BJ (cell line): ENCODE measurements around the gene RAB9B. TPM values are rescaled to one million over a fixed set of nuclear protein-coding genes. Genes with fewer than 3 reads are reported as not detected.
A peak's percentile ranks its signal among the peaks of the same experiment; 100 is the strongest.

Experiments
- CTCF ChIA-PET: fragments of 350-600 bp; formaldehyde crosslinking; extraction: SDS; loops from one replicate; lab custom pipeline; 2021; ENCODE audit warnings: antibody characterized with exemption, inconsistent platforms; lab: Yijun Ruan, JAX
- POLR2A ChIA-PET: fragments of 300-600 bp; sonication (Branson Sonifier 250); formaldehyde crosslinking; extraction: SDS; loops from one replicate; lab custom pipeline; 2021; ENCODE audit warnings: antibody characterized with exemption; lab: Charles Lee
- DNase-seq: peaks from one replicate; pipeline ENCODE4 v3.0.0-alpha.2; 2011; ENCODE audit warnings: low read depth
- H3K27me3 ChIP-seq: 2 replicates; pipeline ENCODE4 v1.6.0; 2011; ENCODE audit warnings: low read length; ENCODE audit not compliant: control insufficient read depth, insufficient read depth
- H3K36me3 ChIP-seq: 2 replicates; pipeline ENCODE4 v1.5.1; 2011; ENCODE audit warnings: low read length; ENCODE audit not compliant: control insufficient read depth, insufficient read depth
- H3K4me3 ChIP-seq: 2 replicates; pipeline ENCODE4 v1.5.1; 2011; ENCODE audit warnings: low read depth, mild to moderate bottlenecking, control low read depth, low read length
- polyA plus RNA-seq: library from polyadenylated mRNA; depleted of rRNA; stranded (reverse); fragments of >200 nt; gene quantifications from 2 replicates; pipeline ENCODE4 v1.2.3, GENCODE V29; 2011
- TF ChIP-seq, protein P1 (sequence below): IDR thresholded peaks from 2 replicates; pipeline ENCODE4 v1.5.1; 2011; ENCODE audit warnings: low read depth, mild to moderate bottlenecking, control low read depth, inconsistent platforms, low read length, moderate library complexity; ENCODE audit not compliant: insufficient read depth

Gene RAB9B
- polyA plus RNA-seq, 1 experiment, result 0.39 TPM

DNA sequence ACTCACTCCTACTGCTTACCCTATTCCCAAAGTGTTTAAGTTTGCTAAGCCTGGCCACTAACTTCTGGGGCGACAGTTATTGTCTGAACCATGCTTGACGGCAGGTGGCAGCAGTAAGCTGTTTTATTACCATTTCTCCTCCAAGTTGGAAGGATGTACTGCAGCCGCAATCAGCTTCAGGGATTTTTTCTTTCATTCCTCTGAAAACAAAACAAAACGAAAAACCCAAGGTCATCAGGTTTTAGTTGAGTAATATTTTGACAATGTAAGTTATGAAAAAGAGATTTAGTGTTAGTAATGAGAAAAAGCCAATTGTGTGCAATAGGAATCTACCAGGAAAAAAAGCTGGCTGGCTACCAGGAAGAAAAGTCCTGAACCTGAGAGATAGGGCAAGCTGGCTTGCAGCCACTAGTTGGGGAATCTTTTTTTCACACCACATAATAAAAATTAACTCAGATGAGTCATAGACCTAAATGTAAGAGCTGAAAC, 13.2 kb upstream of the RAB9B start:
- TF ChIP-seq, protein P1, sequence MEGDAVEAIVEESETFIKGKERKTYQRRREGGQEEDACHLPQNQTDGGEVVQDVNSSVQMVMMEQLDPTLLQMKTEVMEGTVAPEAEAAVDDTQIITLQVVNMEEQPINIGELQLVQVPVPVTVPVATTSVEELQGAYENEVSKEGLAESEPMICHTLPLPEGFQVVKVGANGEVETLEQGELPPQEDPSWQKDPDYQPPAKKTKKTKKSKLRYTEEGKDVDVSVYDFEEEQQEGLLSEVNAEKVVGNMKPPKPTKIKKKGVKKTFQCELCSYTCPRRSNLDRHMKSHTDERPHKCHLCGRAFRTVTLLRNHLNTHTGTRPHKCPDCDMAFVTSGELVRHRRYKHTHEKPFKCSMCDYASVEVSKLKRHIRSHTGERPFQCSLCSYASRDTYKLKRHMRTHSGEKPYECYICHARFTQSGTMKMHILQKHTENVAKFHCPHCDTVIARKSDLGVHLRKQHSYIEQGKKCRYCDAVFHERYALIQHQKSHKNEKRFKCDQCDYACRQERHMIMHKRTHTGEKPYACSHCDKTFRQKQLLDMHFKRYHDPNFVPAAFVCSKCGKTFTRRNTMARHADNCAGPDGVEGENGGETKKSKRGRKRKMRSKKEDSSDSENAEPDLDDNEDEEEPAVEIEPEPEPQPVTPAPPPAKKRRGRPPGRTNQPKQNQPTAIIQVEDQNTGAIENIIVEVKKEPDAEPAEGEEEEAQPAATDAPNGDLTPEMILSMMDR, result peak; percentile 62
- peak; percentile 56 for DNase-seq
- ChIA-PET POLR2A (interaction anchor here (1.0 kb wide), 1 partner anchor 158 kb away, joined by 13 read pairs; no protein-coding TSS in a partner anchor), CTCF (interaction anchor here (0.7 to 2.2 kb wide), 12 partner anchors 10 to 426 kb away, joined by 3 to 19 read pairs (median 6); partner anchors contain the start of genes RAB9B and ZCCHC18)
- Histone ChIP-seq H3K36me3 (no peaks in the 10 kb centered on the region), H3K4me3 (no peak overlapping the region), H3K27me3 (no peaks in the 10 kb centered on the region)

DNA sequence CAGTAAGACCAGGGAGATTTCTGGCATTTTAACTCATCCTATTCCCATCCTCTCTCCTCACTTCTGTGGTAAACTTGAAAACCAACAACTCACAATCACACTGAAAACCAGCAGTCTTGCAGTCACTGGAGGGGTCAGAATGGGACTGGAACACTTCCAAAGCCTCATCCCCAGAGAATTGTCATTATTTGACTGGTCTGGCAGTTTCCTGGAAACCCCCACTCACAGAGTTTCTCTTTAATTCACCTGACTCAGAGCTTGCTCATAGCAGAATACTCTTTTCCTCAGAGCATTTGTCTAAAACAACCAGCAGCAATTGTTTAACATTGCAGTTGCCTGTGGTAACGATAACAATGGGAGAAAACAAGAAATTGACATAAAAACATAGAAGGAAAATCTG, 7.3 kb upstream of the RAB9B start:
- Histone ChIP-seq H3K36me3 (no peaks in the 10 kb centered on the region), H3K27me3 (no peaks in the 10 kb centered on the region), H3K4me3 (no peak overlapping the region)
- ChIA-PET CTCF (no interaction called here), POLR2A (no interaction called here)
- no peak for DNase-seq
- TF ChIP-seq, protein P1, result no peak

DNA sequence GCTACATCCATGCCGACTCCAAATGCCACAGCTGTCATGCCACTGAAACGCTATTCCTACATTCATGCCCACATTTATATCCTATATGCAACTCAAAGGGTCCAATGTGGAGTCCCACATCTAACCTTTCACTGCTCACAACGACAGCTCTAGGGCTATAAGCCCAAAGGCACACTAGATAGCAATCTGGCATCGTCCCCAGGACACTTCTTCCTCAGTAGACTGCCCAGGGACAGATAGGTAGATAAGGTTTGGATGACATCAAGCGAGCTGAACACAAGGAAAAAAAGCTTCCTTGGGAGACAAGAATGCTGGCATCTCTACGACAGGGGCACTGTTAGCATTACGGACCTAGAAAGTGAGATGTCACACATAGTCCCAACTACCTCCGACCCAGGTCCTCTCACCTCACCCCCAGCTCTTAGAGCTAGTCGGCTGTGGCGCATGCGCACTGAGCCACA, 685 bp downstream of the RAB9B start:
- no peaks in the 10 kb centered on the region for H3K27me3 ChIP-seq
- CTCF ChIA-PET, result interaction anchor here (1.3 to 3.1 kb wide), 2 partner anchors 13 to 88 kb away, joined by 4 to 19 read pairs; no protein-coding TSS in a partner anchor
- POLR2A ChIA-PET, result no interaction called here
- H3K36me3 ChIP-seq, result no peaks in the 10 kb centered on the region
- no peak for DNase-seq
- TF ChIP-seq, protein P1, result no peak
- H3K4me3 ChIP-seq, result peak overlapping the region; percentile 48

- TF ChIP-seq, protein P1, result no peak
- Histone ChIP-seq H3K27me3 (no peaks in the 10 kb centered on the region), H3K36me3 (no peaks in the 10 kb centered on the region), H3K4me3 (no peak overlapping the region)
- CTCF ChIA-PET, result interaction anchor here (3.1 kb wide), 1 partner anchor 14 kb away, joined by 19 read pairs; no protein-coding TSS in a partner anchor
- POLR2A ChIA-PET, result no interaction called here
- DNase-seq, result no peak
These were observed 1.2 kb downstream of the RAB9B start for GRCh38 chrX:103830848-103831247.

DNA sequence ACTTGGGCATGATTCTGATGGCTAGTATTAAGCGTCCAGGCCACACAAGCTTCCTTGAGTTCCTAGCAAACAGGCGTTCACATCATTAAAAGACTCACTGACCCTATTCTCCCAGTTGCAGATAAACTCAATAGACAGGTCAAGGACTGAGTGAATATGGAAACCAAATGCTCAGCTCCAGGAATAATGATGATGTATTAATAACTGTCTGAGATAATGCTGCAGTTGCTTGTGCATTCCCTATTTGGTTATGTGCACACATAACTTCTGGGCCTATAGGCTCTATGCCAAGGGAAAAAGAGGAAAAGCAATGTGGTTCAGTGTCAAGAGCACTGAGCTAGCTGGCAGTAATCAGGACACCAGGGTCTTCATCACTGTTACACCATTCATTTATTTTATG, 3.5 kb downstream of the RAB9B start:
- TF ChIP-seq, protein P1, result no peak
- CTCF ChIA-PET, result no interaction called here
- no peak for DNase-seq
- Histone ChIP-seq H3K27me3 (no peaks in the 10 kb centered on the region), H3K36me3 (no peaks in the 10 kb centered on the region), H3K4me3 (no peak overlapping the region)
- POLR2A ChIA-PET, result no interaction called here
